ENCODE data around the gene HYI. TPM values are rescaled to one million over a fixed set of nuclear protein-coding genes. Genes with fewer than 3 reads are reported as not detected.
A peak's percentile ranks its signal among the peaks of the same experiment; 100 is the strongest.

Gene HYI
- total and polyA plus RNA-seq, 2 experiments from 2014 or later: 14.3 to 18.9 TPM

DNA sequence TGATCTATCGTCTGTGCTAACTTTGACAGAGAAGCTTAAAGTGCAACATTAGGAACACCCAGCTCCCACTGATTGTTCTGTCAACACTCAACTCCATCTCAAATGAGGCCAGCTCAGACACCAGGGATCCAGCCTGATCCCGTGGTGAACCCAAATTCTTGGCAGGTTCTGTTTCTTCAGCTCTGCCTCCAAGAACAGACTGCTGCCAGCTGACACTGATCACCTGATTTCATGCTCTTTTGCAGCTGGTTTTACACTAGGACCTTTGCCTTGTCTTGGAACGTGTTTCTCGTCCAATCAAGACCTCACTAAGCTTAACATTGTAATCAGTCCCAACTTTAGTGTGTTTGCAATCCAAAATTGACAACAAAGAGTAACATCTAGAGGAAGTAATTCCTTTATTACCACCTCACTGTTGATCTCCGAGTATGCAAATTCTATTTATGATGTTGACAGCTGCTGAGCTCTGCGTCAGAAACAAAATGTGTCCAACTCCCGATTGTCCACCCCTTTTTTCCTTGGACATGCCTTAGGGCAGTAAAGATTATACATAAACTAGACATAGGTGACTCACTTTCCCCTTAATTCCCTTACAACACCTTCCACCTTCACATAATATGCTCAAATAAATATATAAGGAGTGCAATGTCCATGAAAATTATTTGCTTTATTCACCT is 1.6 kb upstream of the HYI start:
- TF ChIP-seq CREB1 (CRISPR knock-in tag; IDR thresholded peaks at IDR 0.05; ENCODE audit: low read depth) (no peak), STAT1 (IDR thresholded peaks at IDR 0.05; ENCODE audit: unreplicated experiment) (no peak), POLR2AphosphoS5 (IDR thresholded peaks at IDR 0.05; ENCODE audit: low read depth) (no peak), ZNF114 (CRISPR knock-in tag; IDR thresholded peaks at IDR 0.05) (no peak), NANOG (IDR thresholded peaks at IDR 0.05; ENCODE audit: borderline replicate concordance) (no peak), ZNF331 (CRISPR knock-in tag; IDR thresholded peaks at IDR 0.05; ENCODE audit: low read depth) (no peak), EZH2phosphoT487 (IDR thresholded peaks at IDR 0.05; ENCODE audit: unreplicated experiment) (no peak), EZH2 (IDR thresholded peaks at IDR 0.05; ENCODE audit: low read depth, unreplicated experiment) (no peak), JUNB (IDR thresholded peaks at IDR 0.05; ENCODE audit: unreplicated experiment) (no peak)
- TF ChIP-seq, protein P1, sequence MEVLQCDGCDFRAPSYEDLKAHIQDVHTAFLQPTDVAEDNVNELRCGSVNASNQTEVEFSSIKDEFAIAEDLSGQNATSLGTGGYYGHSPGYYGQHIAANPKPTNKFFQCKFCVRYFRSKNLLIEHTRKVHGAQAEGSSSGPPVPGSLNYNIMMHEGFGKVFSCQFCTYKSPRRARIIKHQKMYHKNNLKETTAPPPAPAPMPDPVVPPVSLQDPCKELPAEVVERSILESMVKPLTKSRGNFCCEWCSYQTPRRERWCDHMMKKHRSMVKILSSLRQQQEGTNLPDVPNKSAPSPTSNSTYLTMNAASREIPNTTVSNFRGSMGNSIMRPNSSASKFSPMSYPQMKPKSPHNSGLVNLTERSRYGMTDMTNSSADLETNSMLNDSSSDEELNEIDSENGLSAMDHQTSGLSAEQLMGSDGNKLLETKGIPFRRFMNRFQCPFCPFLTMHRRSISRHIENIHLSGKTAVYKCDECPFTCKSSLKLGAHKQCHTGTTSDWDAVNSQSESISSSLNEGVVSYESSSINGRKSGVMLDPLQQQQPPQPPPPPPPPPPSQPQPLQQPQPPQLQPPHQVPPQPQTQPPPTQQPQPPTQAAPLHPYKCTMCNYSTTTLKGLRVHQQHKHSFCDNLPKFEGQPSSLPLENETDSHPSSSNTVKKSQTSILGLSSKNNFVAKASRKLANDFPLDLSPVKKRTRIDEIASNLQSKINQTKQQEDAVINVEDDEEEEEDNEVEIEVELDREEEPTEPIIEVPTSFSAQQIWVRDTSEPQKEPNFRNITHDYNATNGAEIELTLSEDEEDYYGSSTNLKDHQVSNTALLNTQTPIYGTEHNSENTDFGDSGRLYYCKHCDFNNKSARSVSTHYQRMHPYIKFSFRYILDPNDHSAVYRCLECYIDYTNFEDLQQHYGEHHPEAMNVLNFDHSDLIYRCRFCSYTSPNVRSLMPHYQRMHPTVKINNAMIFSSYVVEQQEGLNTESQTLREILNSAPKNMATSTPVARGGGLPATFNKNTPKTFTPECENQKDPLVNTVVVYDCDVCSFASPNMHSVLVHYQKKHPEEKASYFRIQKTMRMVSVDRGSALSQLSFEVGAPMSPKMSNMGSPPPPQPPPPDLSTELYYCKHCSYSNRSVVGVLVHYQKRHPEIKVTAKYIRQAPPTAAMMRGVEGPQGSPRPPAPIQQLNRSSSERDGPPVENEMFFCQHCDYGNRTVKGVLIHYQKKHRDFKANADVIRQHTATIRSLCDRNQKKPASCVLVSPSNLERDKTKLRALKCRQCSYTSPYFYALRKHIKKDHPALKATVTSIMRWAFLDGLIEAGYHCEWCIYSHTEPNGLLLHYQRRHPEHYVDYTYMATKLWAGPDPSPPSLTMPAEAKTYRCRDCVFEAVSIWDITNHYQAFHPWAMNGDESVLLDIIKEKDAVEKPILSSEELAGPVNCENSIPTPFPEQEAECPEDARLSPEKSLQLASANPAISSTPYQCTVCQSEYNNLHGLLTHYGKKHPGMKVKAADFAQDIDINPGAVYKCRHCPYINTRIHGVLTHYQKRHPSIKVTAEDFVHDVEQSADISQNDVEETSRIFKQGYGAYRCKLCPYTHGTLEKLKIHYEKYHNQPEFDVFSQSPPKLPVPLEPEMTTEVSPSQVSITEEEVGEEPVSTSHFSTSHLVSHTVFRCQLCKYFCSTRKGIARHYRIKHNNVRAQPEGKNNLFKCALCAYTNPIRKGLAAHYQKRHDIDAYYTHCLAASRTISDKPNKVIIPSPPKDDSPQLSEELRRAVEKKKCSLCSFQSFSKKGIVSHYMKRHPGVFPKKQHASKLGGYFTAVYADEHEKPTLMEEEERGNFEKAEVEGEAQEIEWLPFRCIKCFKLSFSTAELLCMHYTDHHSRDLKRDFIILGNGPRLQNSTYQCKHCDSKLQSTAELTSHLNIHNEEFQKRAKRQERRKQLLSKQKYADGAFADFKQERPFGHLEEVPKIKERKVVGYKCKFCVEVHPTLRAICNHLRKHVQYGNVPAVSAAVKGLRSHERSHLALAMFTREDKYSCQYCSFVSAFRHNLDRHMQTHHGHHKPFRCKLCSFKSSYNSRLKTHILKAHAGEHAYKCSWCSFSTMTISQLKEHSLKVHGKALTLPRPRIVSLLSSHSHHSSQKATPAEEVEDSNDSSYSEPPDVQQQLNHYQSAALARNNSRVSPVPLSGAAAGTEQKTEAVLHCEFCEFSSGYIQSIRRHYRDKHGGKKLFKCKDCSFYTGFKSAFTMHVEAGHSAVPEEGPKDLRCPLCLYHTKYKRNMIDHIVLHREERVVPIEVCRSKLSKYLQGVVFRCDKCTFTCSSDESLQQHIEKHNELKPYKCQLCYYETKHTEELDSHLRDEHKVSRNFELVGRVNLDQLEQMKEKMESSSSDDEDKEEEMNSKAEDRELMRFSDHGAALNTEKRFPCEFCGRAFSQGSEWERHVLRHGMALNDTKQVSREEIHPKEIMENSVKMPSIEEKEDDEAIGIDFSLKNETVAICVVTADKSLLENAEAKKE (CRISPR knock-in tag; IDR thresholded peaks at IDR 0.05): no peak
- TF ChIP-seq, protein P2, sequence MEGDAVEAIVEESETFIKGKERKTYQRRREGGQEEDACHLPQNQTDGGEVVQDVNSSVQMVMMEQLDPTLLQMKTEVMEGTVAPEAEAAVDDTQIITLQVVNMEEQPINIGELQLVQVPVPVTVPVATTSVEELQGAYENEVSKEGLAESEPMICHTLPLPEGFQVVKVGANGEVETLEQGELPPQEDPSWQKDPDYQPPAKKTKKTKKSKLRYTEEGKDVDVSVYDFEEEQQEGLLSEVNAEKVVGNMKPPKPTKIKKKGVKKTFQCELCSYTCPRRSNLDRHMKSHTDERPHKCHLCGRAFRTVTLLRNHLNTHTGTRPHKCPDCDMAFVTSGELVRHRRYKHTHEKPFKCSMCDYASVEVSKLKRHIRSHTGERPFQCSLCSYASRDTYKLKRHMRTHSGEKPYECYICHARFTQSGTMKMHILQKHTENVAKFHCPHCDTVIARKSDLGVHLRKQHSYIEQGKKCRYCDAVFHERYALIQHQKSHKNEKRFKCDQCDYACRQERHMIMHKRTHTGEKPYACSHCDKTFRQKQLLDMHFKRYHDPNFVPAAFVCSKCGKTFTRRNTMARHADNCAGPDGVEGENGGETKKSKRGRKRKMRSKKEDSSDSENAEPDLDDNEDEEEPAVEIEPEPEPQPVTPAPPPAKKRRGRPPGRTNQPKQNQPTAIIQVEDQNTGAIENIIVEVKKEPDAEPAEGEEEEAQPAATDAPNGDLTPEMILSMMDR (conservative IDR thresholded peaks at IDR 0.05; ENCODE audit: low read depth in 2 of 2): no peak
- TF ChIP-seq, protein P3, sequence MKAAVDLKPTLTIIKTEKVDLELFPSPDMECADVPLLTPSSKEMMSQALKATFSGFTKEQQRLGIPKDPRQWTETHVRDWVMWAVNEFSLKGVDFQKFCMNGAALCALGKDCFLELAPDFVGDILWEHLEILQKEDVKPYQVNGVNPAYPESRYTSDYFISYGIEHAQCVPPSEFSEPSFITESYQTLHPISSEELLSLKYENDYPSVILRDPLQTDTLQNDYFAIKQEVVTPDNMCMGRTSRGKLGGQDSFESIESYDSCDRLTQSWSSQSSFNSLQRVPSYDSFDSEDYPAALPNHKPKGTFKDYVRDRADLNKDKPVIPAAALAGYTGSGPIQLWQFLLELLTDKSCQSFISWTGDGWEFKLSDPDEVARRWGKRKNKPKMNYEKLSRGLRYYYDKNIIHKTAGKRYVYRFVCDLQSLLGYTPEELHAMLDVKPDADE (IDR thresholded peaks at IDR 0.05): no peak
- TF ChIP-seq, protein P4, sequence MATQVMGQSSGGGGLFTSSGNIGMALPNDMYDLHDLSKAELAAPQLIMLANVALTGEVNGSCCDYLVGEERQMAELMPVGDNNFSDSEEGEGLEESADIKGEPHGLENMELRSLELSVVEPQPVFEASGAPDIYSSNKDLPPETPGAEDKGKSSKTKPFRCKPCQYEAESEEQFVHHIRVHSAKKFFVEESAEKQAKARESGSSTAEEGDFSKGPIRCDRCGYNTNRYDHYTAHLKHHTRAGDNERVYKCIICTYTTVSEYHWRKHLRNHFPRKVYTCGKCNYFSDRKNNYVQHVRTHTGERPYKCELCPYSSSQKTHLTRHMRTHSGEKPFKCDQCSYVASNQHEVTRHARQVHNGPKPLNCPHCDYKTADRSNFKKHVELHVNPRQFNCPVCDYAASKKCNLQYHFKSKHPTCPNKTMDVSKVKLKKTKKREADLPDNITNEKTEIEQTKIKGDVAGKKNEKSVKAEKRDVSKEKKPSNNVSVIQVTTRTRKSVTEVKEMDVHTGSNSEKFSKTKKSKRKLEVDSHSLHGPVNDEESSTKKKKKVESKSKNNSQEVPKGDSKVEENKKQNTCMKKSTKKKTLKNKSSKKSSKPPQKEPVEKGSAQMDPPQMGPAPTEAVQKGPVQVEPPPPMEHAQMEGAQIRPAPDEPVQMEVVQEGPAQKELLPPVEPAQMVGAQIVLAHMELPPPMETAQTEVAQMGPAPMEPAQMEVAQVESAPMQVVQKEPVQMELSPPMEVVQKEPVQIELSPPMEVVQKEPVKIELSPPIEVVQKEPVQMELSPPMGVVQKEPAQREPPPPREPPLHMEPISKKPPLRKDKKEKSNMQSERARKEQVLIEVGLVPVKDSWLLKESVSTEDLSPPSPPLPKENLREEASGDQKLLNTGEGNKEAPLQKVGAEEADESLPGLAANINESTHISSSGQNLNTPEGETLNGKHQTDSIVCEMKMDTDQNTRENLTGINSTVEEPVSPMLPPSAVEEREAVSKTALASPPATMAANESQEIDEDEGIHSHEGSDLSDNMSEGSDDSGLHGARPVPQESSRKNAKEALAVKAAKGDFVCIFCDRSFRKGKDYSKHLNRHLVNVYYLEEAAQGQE (IDR thresholded peaks at IDR 0.05; ENCODE audit: unreplicated experiment): no peak
- Histone ChIP-seq H3K79me2 (replicated peaks; ENCODE audit: insufficient read depth) (no peaks in the 10 kb centered on the region), H3F3A (replicated peaks; ENCODE audit: low read depth) (no peaks in the 10 kb centered on the region), H3K4me3 (no peak overlapping the region), H2AFZ (no peak overlapping the region), H3K4me2 (0 out of 2 replicates have a peak overlapping the region, but pooled peaks have one; percentile 36), H3K36me3 (ENCODE audit: insufficient read depth) (no peaks in the 10 kb centered on the region; the same call in 1 of the 2 replicates), H4K20me1 (replicated peaks; ENCODE audit: insufficient read depth) (no peaks in the 10 kb centered on the region; the same call in 1 of the 2 replicates), H3K4me1 (ENCODE audit: insufficient read depth) (peaks cover 6% of the 10 kb centered on the region), H3K27me3 (ENCODE audit: insufficient read depth) (no peaks in the 10 kb centered on the region), H3K9me2 (ENCODE audit: insufficient read depth) (no peaks in the 10 kb centered on the region), H3K27ac (ENCODE audit: low read depth) (no peak overlapping the region)
- peaks cover 3% of the 10 kb centered on the region; the same call in 2 of the 3 replicates for H3K9me3 Mint-ChIP-seq
- DNase-seq (ENCODE audit: low spot score) (no peak), ATAC-seq (no peak)
- no peak overlapping the region for H3K27ac Mint-ChIP-seq
- H3K4me1 Mint-ChIP-seq: peaks cover 21% of the 10 kb centered on the region
- H3K4me3 Mint-ChIP-seq: 0 out of 3 replicates have a peak overlapping the region, but pooled peaks have one; percentile 7
- peaks cover 22% of the 10 kb centered on the region for H3K36me3 Mint-ChIP-seq (ENCODE audit: low read depth)
- peaks cover 22% of the 10 kb centered on the region for H3K27me3 Mint-ChIP-seq (ENCODE audit: insufficient read depth, low read depth, poor library complexity)
